ENCODE measurements around the gene GMPPB.

GRCh38 chr3:49715611-49716121 lies 8.1 kb downstream of the GMPPB start:
- TF ChIP-seq CTCF (IDR thresholded peaks at IDR 0.05; ENCODE audit: insufficient read depth, low read length, poor library complexity, severe bottlenecking) (no peak), EZH2phosphoT487 (conservative IDR thresholded peaks at IDR 0.05; ENCODE audit: low read length) (no peak)

Data from SU-DHL-6 (cell line).